ENCODE results near the gene FOXK1.
"Not testable (repeated sequence)": the region's sequence is repeated elsewhere in the genome, so short reads cannot be mapped to it uniquely, and the experiment has no call there.

Gene FOXK1

GRCh38 chr7:4794171-4794570, 112.1 kb downstream of the FOXK1 start:
- DNase-seq (ENCODE audit: insufficient read length, low spot score); FAIRE-seq: not testable (repeated sequence)

DNA sequence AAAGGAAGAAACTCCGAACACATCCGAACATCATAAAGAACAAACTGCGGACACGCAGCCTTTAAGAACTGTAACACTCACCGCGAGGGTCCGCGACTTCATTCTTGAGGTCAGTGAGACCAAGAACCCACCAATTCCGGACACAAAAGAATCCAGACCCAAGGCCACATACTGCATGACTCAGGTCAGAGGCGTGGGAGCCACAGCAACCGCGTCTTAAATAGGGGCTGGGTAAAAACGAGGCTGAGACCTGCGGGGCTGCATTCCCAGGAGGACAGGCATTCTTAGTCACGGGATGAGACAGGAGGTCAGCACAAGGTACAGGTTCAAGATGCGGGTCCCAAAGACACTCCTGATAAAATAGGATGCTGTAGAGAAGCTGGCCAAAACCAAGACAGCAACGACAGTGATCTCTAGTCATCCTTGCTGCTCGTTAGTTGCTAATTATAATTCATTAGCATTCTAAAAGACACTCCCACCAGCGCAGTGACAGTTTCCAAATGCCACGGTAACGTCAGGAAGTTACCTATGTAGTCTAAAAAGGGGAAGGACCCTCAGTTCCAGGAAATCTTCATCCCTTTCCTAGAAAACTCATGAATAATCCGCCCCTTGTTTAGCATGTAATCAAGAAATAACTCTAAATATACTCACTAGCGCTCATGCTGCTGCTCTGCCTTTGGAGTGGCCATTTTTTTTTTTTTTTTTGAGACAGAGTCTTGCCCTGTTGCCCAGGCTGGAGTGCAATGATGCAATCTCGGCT, 112.7 kb downstream of the FOXK1 start:
- DNase-seq (ENCODE audit: insufficient read length, low spot score) (no peak), FAIRE-seq (no peak)

DNA sequence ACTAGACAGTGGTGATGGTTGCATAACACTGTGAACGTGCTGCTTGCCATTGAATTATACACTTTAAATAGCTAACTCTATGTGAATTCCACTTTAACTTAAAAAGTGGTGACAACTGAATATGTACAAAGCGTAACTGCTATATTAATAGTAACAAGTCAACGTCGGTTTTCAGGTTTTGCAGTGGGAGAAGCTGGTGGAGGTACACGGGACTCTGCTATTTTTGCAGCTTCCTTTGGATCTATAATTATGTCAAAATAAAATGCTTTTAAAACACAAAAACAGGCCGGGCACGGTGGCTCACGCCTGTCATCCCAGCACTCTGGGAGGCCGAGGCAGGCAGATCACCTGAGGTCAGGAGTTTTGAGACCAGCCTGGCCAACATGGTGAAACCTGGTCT, 114.4 kb downstream of the FOXK1 start:
- FAIRE-seq: no peak

GRCh38 chr7:4797858-4798705, 116.0 kb downstream of the FOXK1 start:
- FAIRE-seq (no peak), DNase-seq (ENCODE audit: insufficient read length, low spot score) (peak; percentile 68)

More for the DNA sequence above, 114.4 kb downstream of the FOXK1 start:
- DNase-seq (ENCODE audit: insufficient read length, low spot score): no peak

DNA sequence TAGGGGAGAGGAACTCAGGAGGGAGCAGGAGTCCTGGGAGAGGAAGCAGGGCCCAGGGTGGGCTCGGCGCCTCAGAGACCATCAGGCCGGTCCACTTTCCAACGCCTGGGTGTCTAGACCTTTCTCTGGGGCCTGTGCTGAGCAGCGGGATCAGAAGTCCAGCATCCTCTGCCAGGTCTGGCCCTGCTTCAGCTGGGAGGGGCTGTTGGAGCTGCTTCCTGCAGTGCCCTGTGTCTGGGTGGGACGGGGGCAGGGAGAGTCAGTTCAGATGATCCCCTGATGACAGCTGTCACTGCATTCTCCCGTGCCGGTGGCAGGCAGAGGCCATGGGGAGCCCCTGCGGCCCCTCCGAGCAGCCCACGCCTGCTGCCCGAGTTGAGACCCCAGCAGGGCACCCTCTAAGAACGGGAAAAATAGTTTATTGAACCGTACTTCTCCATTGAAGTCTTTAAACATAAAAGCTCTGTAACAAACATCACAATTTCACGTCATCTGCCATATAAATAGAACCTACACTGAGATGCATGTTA, 116.7 kb downstream of the FOXK1 start:
- no peak for FAIRE-seq
- no peak for DNase-seq (ENCODE audit: insufficient read length, low spot score)

- DNase-seq (ENCODE audit: insufficient read length, low spot score): no peak
- FAIRE-seq: no peak
These were observed 117.6 kb downstream of the FOXK1 start for GRCh38 chr7:4799508-4800268.

DNA sequence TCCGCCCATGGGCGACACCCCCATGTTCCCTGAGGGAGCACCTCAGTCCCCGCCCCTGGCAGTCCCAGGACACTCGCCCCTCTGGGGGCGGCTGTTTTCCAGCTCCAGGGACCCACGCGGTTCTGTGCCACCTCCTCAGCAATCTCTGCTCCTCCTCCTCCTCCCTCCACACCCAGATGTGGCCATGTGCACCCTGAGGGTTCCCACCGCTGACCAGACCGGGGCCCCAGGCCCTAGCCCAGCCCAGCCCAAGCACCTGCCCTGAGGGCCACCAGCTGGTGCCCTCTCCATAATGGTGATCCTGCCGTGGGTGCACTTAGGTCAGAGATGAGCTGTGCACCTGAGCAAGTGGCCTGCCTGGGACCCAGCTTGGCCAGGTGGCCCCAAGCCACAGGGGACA, 118.4 kb downstream of the FOXK1 start:
- FAIRE-seq: no peak
- DNase-seq (ENCODE audit: insufficient read length, low spot score): no peak

GRCh38 chr7:4800926-4801838, 119.1 kb downstream of the FOXK1 start:
- FAIRE-seq (peak; percentile 58), DNase-seq (ENCODE audit: insufficient read length, low spot score) (no peak)

- FAIRE-seq (no peak), DNase-seq (ENCODE audit: insufficient read length, low spot score) (no peak)
These were observed 119.7 kb downstream of the FOXK1 start for GRCh38 chr7:4801839-4802231.

DNA sequence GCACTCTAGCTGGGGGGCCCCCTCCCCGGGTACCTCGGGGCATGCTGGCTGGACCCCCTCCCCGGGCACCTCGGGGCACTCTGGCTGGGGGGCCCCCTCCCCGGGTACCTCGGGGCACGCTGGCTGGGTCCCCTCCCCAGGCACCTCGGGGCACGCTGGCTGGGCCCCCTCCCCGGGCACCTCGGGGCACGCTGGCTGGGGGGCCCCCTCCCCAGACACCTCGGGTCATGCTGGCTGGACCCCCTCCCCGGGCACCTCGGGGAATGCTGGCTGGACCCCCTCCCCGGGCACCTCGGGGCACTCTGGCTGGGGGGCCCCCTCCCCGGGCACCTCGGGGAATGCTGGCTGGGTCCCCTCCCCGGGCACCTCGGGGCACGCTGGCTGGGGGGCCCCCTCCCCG, 120.5 kb downstream of the FOXK1 start:
- not testable (repeated sequence) for FAIRE-seq; DNase-seq (ENCODE audit: insufficient read length, low spot score)

- no peak for FAIRE-seq
- DNase-seq (ENCODE audit: insufficient read length, low spot score): no peak
These were observed 121.5 kb downstream of the FOXK1 start for GRCh38 chr7:4803397-4804241.

DNA sequence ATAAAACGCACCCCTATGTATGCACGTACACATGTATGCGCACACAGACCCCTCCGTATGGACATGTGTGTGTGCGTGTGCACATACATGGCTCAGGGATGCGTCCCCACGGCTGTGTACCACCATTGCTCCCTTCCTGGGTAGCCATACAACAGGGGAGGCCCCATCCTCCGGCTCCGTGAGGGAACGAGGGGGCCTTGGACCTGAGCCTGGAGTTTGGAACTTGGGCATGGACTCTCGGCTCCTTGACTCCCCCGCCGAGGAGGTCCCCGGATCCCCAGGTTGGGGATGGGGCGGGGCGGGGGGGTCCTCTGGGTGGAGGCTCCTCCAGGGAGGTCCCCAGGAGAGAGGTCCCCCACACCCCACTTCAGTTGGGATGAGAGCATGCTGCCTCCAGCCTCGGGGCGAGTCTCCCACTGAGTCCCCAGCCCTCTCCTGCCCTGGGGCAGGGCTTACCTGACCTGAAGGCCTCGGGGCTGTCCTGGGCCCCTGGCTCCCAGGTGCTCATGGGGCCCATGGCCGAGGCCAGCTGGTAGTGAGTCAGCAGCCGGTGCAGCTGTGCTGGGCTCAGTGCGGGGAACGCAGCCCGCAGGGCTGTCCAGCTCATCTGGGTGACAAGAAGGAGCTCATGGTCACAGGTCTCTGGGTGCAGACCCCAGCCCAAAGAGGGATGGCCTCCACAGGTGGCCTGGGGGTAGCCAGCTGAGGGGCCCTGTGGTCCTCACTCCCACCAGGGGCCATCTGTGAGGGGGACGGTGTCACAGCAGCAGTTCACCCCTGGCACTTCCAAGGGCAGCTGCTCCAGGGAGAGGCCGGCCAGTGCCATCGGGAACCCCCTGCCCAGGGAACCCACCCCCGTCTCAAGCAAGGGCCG, 123.3 kb downstream of the FOXK1 start:
- FAIRE-seq (no peak), DNase-seq (ENCODE audit: insufficient read length, low spot score) (no peak)

GRCh38 chr7:4805984-4806300, 123.8 kb downstream of the FOXK1 start:
- DNase-seq (ENCODE audit: insufficient read length, low spot score) (no peak), FAIRE-seq (no peak)

DNA sequence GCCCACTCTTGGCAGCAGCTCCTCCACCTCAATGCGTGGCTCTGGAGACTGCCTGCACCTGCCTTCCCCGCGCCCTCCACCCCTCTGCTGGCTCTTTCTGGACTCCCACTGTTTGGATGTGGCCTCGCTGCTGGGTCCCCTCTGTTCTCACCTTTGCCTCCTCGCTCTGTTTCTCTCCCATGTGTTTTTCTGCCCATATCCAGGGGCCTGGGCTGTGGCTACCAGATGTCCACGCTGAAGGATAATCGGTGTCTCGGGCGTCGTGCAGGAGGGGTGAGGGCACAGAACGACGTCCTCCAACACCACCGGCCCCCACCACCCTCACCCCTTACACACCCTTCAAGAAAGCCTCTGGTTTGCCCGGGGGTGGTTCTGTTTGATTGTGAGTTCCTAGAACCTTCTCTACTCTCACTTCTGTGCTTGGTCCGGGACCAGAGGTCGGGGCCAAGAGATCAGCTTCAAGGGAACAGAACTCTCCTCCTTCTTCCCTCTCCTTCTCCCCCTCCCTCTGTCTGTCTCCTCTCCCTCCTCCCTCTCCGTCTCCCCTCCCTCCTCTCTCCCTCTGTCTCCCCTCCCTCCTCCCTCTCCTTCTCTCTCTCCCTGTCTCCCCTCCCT, 125.0 kb downstream of the FOXK1 start:
- DNase-seq (ENCODE audit: insufficient read length, low spot score) (no peak), FAIRE-seq (no peak)

DNA sequence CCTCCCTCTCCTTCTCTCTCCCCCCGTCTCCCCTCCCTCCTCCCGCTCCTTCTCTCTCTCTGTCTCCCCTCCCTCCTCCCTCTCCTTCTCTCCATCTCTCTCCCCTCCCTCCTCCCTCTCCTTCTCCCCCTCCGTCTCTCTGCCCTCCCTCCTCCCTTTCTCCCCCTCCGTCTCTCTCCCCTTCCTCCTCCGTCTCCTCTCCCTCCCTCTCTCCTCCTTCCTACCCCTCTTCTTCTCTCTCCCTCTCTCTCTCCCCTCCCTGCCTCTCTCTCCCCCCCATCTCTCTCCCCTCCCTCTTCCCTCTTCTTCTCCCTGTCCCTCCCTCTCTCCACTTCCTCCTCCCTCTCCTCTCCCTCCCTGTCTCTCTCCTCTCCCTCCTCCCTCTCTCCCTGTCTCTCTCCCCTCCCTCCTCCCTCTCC, 125.5 kb downstream of the FOXK1 start:
- DNase-seq (ENCODE audit: insufficient read length, low spot score): no peak
- no peak for FAIRE-seq

DNA sequence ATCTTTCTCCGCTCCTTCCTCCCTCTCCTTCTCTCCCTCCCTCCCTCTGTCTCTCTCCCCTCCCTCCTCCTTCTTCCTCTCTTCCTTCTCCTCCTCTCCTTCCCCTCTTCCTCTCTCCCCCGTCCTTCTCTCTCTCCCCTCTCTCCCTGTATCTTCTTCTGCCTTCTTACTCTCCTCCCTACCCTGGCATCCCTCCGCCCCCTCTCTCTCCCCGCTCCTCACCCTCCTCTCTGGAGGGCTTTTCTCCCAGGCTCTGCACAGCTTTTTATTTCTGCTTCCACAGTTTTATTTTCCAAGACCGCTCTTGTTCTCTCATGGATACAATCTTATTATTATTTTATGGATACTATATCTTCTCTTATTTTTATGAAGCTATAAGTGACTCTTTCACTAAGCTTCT, 125.9 kb downstream of the FOXK1 start:
- FAIRE-seq (no peak), DNase-seq (ENCODE audit: insufficient read length, low spot score) (no peak)

- FAIRE-seq: no peak
- DNase-seq (ENCODE audit: insufficient read length, low spot score): no peak
These were observed 126.5 kb downstream of the FOXK1 start for GRCh38 chr7:4808565-4808964.

- DNase-seq (ENCODE audit: insufficient read length, low spot score) (no peak), FAIRE-seq (no peak)
These were observed 127.0 kb downstream of the FOXK1 start for GRCh38 chr7:4809091-4809591.
